Mammary epithelial cell (primary cell): ENCODE measurements around the gene TECPR2.

Experiments used
- EZH2 ChIP-seq: IDR thresholded peaks from 2 replicates; pipeline ENCODE4 v1.6.1; 2012; ENCODE audit warnings: low read length, inconsistent platforms, borderline replicate concordance
- TF ChIP-seq, protein P1 (sequence below), 2 donors: IDR thresholded peaks in 1 of 2; conservative IDR thresholded peaks in 1 of 2; 2 replicates each; pipeline ENCODE4 v1.5.1; 2011 to 2012; ENCODE audit warnings: inconsistent platforms in 2 of 2, low read length in 2 of 2, mild to moderate bottlenecking in 2 of 2, control low read depth in 1 of 2, low read depth in 1 of 2; ENCODE audit not compliant: insufficient read depth in 1 of 2; ENCODE audit errors: extremely low read depth in 1 of 2

DNA sequence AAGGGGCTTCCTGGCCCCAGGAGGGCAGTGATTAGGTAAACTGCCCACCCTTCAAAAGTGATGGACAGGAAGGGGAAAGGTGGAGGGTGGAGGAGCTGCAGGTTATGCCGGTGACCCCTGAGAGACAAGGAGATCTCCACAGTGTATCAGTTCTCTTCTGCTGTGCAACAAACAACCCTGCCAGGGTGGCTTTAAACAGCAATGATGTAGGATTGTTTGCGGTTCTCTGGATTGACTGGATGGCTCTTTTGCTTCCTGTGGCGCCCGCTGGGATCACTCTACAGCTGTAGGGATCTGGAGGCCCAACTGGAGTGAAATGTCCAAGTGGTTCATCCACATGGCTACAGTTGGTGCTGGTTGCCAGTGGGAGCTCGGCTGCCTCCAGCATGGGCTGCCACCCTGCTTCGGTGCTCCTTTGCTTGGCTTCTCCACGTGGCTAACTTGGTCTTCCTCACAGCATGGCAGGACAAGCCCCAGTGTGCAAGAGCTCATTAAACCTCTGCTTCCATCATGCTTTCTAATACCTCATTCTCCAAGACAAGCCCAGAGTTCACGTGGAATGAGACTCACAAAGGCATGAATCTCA, 155.4 kb downstream of the TECPR2 start:
- TF ChIP-seq, protein P1, sequence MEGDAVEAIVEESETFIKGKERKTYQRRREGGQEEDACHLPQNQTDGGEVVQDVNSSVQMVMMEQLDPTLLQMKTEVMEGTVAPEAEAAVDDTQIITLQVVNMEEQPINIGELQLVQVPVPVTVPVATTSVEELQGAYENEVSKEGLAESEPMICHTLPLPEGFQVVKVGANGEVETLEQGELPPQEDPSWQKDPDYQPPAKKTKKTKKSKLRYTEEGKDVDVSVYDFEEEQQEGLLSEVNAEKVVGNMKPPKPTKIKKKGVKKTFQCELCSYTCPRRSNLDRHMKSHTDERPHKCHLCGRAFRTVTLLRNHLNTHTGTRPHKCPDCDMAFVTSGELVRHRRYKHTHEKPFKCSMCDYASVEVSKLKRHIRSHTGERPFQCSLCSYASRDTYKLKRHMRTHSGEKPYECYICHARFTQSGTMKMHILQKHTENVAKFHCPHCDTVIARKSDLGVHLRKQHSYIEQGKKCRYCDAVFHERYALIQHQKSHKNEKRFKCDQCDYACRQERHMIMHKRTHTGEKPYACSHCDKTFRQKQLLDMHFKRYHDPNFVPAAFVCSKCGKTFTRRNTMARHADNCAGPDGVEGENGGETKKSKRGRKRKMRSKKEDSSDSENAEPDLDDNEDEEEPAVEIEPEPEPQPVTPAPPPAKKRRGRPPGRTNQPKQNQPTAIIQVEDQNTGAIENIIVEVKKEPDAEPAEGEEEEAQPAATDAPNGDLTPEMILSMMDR (conservative IDR thresholded peaks at IDR 0.05 in 1 of 2, IDR thresholded peaks at IDR 0.05 in 1 of 2; ENCODE audit: extremely low read depth in 1 of 2, insufficient read depth in 1 of 2, low read depth in 1 of 2, low read length in 2 of 2): no peak
- no peak for TF ChIP-seq EZH2
